Gastrocnemius medialis (tissue), 4 donors: ENCODE measurements around the gene LDLRAD4.

Experiments used
- CTCF ChIP-seq, 5 experiments: fragments of 450-650 bp in 3 of 5; fragments of 200-600 bp in 2 of 5; sonication (generic) in 2 of 5; IDR thresholded peaks in 4 of 5; conservative IDR thresholded peaks in 1 of 5; 1 replicate in 4 of 5; 2 replicates in 1 of 5; pipeline ENCODE4 v1.5.1; 2016 to 2019; ENCODE audit warnings: antibody characterized with exemption in 5 of 5, mild to moderate bottlenecking in 3 of 5, moderate library complexity in 3 of 5
- POLR2A ChIP-seq, 2 donors: fragments of 450-650 bp; IDR thresholded peaks; one replicate each; pipeline ENCODE4 v1.6.1; 2017; ENCODE audit warnings: antibody characterized with exemption in 2 of 2, mild to moderate bottlenecking in 2 of 2, moderate library complexity in 2 of 2

- TF ChIP-seq CTCF (IDR thresholded peaks at IDR 0.05 in 4 of 5, conservative IDR thresholded peaks at IDR 0.05 in 1 of 5) (no peak), POLR2A (IDR thresholded peaks at IDR 0.05) (no peak)
These were observed 367.0 kb downstream of the LDLRAD4 start for GRCh38 chr18:13585379-13586153.
